Measurements from ENCODE around the gene TCAP. TPM values are rescaled to one million over a fixed set of nuclear protein-coding genes. Genes with fewer than 3 reads are reported as not detected.

TCAP gene
- total RNA-seq, 4 donors from 2014 or later, result 0.19 to 1.7 (median 0.60) TPM; not detected in 1

- no peak for TF ChIP-seq CTCF (IDR thresholded peaks at IDR 0.05)
- no peak for DNase-seq (ENCODE audit: low spot score)
- peak; percentile 85 for ATAC-seq (ENCODE audit: low FRiP score)
Measured at GRCh38 chr17:39699818-39700147, 34.6 kb downstream of the TCAP start, which contains the start of gene ERBB2. TSS of gene ERBB2 (plus strand) at chr17:39700064. CDS start at chr17:39700239, 175 bp downstream.

GRCh38 chr17:39700148-39700987 is 35.2 kb downstream of the TCAP start:
- no peak for DNase-seq (ENCODE audit: low spot score)
- TF ChIP-seq CTCF (IDR thresholded peaks at IDR 0.05), result no peak
- ATAC-seq (ENCODE audit: low FRiP score), result peak; percentile 38

GRCh38 chr17:39701012-39701783 is 36.0 kb downstream of the TCAP start:
- DNase-seq (ENCODE audit: low spot score), result no peak
- no peak for TF ChIP-seq CTCF (IDR thresholded peaks at IDR 0.05)
- ATAC-seq (ENCODE audit: low FRiP score), result no peak

- no peak for ATAC-seq (ENCODE audit: low FRiP score)
- DNase-seq (ENCODE audit: low spot score), result no peak
- TF ChIP-seq CTCF (IDR thresholded peaks at IDR 0.05), result no peak
Measured at GRCh38 chr17:39701784-39702422, 36.8 kb downstream of the TCAP start.

- no peak for TF ChIP-seq CTCF (IDR thresholded peaks at IDR 0.05)
- ATAC-seq (ENCODE audit: low FRiP score) (no peak), DNase-seq (ENCODE audit: low spot score) (no peak)
Measured at GRCh38 chr17:39702901-39703893, 38.0 kb downstream of the TCAP start.

- ATAC-seq (ENCODE audit: low FRiP score) (no peak), DNase-seq (ENCODE audit: low spot score) (no peak)
- no peak for TF ChIP-seq CTCF (IDR thresholded peaks at IDR 0.05)
Measured at GRCh38 chr17:39703913-39704312, 38.8 kb downstream of the TCAP start.

Measured in omental fat pad (tissue), 4 donors.